Effector memory CD4-positive, alpha-beta T cell (primary cell): ENCODE results near the gene ZDHHC4.
"Not testable (repeated sequence)": the region's sequence is repeated elsewhere in the genome, so short reads cannot be mapped to it uniquely, and the experiment has no call there.

ENCODE experiments used
- DNase-seq, 3 donors: peaks; one replicate each; pipeline ENCODE4 v3.0.0-alpha.2; 2020
- H3K27ac ChIP-seq: 2 replicates; pipeline ENCODE4 v1.7.0; 2013; ENCODE audit warnings: mild to moderate bottlenecking, low read length, moderate library complexity; ENCODE audit not compliant: insufficient read depth, poor library complexity, severe bottlenecking
- H3K27me3 ChIP-seq: replicated peaks from 2 replicates; pipeline ENCODE4 v1.7.0; 2013; ENCODE audit warnings: mild to moderate bottlenecking, low read length; ENCODE audit not compliant: insufficient read depth, control insufficient read depth, poor library complexity, severe bottlenecking
- H3K36me3 ChIP-seq: 2 replicates; pipeline ENCODE4 v1.7.0; 2013; ENCODE audit warnings: mild to moderate bottlenecking, low read length, moderate library complexity; ENCODE audit not compliant: control insufficient read depth, insufficient read depth
- H3K4me1 ChIP-seq: 2 replicates; pipeline ENCODE4 v1.7.0; 2013; ENCODE audit warnings: low read length, mild to moderate bottlenecking; ENCODE audit not compliant: control insufficient read depth, insufficient read depth, poor library complexity, severe bottlenecking
- H3K4me3 ChIP-seq: 2 replicates; pipeline ENCODE4 v1.7.0; 2013; ENCODE audit warnings: low read length, low read depth, mild to moderate bottlenecking; ENCODE audit not compliant: insufficient read depth, poor library complexity, severe bottlenecking
- H3K9me3 ChIP-seq: 2 replicates; pipeline ENCODE4 v1.7.0; 2013; ENCODE audit warnings: mild to moderate bottlenecking, low read length, moderate library complexity; ENCODE audit not compliant: control insufficient read depth

Gene ZDHHC4

DNA sequence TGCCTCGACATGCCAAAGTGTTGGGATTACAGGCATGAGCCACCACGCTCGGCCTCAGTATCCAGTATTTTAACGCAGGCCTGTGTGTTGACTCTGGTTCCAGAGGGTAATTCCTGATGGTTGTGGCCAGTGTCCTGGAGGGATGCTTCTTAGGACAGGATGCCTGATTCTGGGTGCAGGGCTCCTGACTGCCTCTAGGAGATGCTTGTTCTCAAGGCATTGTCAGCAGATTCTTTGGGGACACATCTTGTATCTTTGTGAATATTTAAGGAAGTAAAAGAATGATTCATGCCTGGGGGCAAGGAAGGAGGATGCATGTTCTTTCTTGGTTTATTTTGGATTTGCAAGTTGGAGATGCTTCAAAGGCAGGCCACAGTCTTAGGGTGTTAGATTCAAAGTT is 2.2 kb downstream of the ZDHHC4 start:
- Histone ChIP-seq H3K4me3 (no peak overlapping the region), H3K27me3 (no peaks in the 10 kb centered on the region), H3K36me3 (peaks cover 21% of the 10 kb centered on the region), H3K4me1 (no peaks in the 10 kb centered on the region), H3K27ac (no peak overlapping the region), H3K9me3 (no peaks in the 10 kb centered on the region)
- no peak for DNase-seq

DNA sequence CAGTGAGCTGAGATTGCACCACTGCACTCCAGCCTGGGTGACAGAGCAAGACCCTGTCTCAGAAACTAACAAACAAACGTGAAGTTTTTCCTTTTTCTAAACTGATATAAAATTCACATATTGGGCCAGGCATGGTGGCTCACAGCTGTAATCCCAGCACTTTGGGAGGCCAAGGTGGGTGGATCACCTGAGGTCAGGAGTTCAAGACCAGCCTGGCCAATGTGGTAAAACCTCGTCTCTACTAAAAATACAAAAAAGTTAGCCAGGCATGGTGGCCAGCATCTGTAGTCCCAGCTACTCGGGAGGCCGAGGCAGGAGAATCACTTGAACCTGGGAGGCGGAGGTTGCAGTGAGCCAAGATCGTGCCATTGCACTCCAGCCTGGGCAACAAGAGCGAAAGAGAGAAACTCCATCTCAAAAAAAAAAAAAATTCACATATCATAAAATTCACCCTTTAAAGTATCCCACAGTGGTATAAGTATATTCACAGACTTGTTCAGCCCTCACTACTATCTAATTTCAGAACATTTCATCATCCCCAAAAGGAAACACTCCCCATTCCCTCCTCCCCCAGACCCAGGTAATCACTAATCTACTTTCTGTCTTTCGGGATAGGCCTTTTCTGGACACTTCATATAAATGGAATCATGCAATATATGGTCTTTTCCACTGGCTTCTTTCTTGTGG is 8.6 kb downstream of the ZDHHC4 start:
- not testable (repeated sequence) for DNase-seq, H3K27me3 ChIP-seq, H3K4me3 ChIP-seq, H3K27ac ChIP-seq, H3K9me3 ChIP-seq
- Histone ChIP-seq H3K4me1 (peaks cover 12% of the 10 kb centered on the region), H3K36me3 (peaks cover 20% of the 10 kb centered on the region)

DNA sequence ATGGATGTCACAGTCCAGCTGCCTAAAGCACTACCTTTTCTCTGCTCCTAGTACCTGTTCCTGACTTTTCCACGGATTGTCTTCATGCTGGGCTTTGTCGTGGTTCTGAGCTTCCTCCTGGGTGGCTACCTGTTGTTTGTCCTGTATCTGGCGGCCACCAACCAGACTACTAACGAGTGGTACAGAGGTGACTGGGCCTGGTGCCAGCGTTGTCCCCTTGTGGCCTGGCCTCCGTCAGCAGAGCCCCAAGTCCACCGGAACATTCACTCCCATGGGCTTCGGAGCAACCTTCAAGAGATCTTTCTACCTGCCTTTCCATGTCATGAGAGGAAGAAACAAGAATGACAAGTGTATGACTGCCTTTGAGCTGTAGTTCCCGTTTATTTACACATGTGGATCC is 11.3 kb downstream of the ZDHHC4 start:
- Histone ChIP-seq H3K36me3 (peaks cover 21% of the 10 kb centered on the region), H3K27ac (no peak overlapping the region), H3K9me3 (no peaks in the 10 kb centered on the region), H3K27me3 (no peaks in the 10 kb centered on the region), H3K4me1 (peaks cover 16% of the 10 kb centered on the region), H3K4me3 (no peak overlapping the region)
- no peak for DNase-seq

DNA sequence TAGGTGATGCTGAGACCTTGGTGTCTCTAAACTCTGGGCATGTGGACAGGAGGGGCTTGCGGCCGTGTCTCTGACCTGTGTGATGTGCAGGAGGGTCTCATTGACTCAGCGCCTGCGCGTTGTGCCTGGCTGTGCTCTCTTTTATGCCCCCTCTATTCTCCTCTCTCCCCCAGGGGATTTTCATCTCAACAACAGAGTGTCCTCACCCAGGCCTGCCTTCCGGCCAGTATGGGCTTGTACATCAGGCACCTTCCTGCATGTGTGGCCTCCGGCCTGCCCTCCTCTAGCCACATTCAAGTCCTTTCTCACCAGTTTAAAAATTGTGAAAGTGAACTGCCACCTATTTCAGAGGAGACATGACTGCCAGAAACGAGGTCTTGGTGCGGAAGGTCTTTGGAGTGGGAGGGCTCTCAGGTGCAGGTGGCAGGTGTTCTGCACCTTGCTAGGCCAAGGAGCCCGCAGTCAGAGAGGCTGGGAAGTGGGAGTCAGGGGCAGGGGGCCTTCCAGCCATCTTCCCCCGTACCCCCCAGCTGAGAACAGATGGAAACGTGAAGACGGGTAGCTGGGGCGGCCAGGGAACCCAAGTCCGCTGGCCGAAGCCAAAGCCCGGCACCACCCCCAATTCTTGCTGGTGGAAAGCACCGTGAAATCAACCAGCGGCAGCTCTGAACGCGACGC is 12.0 kb downstream of the ZDHHC4 start:
- peak overlapping the region; percentile 78 for H3K27ac ChIP-seq
- H3K36me3 ChIP-seq: peaks cover 20% of the 10 kb centered on the region
- no peaks in the 10 kb centered on the region for H3K9me3 ChIP-seq
- no peaks in the 10 kb centered on the region for H3K27me3 ChIP-seq
- H3K4me1 ChIP-seq: peaks cover 16% of the 10 kb centered on the region
- DNase-seq: no peak
- H3K4me3 ChIP-seq: no peak overlapping the region

DNA sequence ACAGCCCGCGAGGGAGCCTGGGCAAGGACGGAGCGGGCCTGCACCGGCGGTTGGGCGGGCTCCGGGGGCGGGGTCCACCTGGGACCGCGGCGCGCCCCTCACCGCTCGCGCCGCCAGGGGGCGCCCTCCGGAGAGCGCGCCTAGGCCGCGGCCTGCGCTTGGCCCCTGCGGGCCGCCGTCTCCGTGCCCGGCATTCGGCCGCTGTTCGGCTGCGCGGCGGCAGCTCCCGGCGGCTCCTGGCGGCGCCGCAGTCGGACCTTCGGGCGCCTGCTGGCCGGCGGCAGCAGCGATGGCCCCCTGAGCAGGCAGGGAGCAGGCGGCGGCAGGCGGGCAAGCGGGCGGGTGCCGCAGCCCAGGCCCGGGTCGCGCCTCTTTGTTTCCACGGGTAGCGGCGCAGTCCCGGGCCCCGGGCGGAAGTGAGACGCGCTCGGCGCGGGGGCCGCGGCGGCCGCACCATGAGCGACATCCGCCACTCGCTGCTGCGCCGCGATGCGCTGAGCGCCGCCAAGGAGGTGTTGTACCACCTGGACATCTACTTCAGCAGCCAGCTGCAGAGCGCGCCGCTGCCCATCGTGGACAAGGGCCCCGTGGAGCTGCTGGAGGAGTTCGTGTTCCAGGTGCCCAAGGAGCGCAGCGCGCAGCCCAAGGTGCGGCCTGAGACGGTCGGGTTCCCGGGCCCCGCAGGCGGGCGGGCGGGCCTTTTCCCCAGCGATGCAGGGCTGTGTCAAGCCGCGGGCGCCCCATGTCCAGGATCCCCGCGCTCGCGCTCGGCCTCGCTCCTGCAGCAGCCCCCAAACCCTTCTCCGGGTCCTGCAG is 12.8 kb downstream of the ZDHHC4 start, which contains the start of gene INTS15:
Gene INTS15 (plus strand): TSS at position 193 of the 816 bp plus-strand sequence. CDS start 263 bp downstream, at position 456.
- Histone ChIP-seq H3K27ac (peak within 1 kb of the TSS; percentile 78), H3K9me3 (no peaks in the 10 kb centered on the region), H3K27me3 (no peaks in the 10 kb centered on the region), H3K36me3 (peaks cover 28% of the 10 kb centered on the region), H3K4me3 (peak within 1 kb of the TSS; percentile 89), H3K4me1 (peaks cover 16% of the 10 kb centered on the region)
- DNase-seq: peak; percentile 67 to 73 (median 73)

DNA sequence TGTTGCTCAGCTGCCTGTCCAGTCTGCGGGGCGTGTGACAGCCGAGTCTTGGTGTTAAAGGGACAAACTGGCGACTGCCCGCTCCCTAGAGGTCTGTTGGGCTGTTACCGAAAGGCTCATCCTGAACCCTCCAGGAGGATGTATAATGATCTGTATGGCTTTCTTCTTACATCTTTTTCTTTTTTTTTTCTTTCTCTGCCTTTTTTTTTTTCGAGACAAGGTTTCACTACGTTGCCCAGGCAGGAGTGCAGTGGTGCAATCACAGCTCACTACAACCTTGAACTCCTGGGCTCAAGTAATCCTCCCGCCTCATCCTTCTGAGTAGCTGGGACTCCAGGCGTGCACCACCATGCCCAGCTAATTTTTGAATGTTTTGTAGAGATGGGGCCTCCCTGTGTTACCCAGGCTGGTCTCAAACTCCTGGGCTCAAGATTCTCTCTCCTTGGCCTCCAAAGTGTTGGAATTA is 13.4 kb downstream of the ZDHHC4 start:
- no peak for DNase-seq
- Histone ChIP-seq H3K27me3 (no peaks in the 10 kb centered on the region), H3K4me3 (peak overlapping the region; percentile 89), H3K27ac (peak overlapping the region; percentile 78), H3K4me1 (peaks cover 16% of the 10 kb centered on the region), H3K36me3 (peaks cover 34% of the 10 kb centered on the region), H3K9me3 (no peaks in the 10 kb centered on the region)

DNA sequence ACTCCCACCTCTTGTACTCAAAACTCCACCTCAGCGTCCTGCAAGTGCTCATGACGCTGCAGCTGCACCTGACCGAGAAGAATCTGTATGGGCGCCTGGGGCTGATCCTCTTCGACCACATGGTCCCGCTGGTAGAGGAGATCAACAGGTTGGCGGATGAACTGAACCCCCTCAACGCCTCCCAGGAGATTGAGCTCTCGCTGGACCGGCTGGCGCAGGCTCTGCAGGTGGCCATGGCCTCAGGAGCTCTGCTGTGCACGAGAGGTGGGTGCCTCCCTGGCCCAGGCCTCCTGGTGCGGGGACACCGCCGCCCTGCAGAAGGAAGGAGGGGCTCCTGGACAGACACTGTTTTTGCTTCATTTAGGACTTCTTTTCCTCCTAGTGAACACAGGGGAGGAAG is 22.8 kb downstream of the ZDHHC4 start:
- peaks cover 76% of the 10 kb centered on the region for H3K36me3 ChIP-seq
- no peak overlapping the region for H3K27ac ChIP-seq
- H3K9me3 ChIP-seq: no peaks in the 10 kb centered on the region
- no peak for DNase-seq
- H3K4me1 ChIP-seq: no peaks in the 10 kb centered on the region
- H3K4me3 ChIP-seq: no peak overlapping the region
- H3K27me3 ChIP-seq: no peaks in the 10 kb centered on the region

DNA sequence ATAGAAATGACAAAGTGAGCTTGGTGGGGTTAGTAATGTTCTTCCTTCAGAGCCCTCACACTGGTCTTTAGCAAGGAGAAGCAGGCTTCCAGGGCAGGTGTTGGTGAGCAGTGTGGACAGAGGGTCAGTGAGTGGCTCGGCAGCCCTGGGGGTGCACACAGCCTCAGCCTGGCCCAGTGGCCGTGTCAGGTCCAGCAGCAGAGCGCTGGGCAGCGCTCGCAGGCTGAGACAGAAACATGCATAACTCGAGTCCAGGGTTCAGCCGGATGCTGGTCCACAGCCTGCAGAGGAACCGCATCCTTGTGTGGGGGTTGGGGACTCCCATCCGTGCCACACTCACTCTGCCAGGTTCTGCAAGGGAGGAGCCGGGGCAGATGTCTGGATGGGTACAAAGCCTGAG is 27.2 kb downstream of the ZDHHC4 start:
- DNase-seq: no peak
- Histone ChIP-seq H3K9me3 (no peaks in the 10 kb centered on the region), H3K27ac (no peak overlapping the region), H3K27me3 (no peaks in the 10 kb centered on the region), H3K36me3 (peaks cover 48% of the 10 kb centered on the region), H3K4me1 (no peaks in the 10 kb centered on the region), H3K4me3 (no peak overlapping the region)

DNA sequence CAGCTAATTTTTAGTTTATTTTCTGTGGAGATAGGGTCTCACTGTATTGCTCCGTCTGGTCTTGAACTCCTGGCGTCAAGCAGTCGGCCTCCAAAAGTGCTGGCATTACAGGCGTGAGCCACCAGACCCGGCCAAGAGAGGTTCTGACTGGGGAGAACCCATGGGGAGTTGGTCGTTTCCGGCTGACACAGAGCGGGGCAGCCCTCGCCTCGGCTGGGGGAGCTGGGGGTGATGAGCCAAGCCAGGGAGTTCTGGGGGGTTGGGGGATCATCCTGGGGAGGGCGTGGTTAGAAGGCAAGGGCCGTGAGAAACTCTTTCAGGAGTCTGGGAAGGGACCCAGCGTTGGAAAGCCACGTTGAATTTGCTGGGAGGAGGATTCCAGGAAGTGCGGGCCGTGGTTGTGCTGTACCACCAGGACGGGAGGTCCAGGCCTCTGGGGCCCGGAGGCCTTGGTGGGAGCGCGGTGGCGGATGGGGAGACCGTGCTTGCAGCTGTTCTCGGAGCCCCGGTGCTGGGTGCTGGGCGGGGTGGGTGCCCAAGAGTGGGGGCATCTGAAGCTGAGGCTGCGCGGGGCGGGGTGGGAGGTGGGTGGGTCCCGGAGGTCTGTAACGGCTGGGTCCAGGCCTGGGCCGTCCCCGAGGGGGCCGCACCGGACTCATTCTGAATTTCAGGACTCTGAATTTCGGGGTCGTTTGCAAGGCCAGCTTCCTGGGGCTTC is 29.8 kb downstream of the ZDHHC4 start:
- Histone ChIP-seq H3K9me3 (no peaks in the 10 kb centered on the region), H3K27ac (no peak overlapping the region), H3K4me3 (no peak overlapping the region), H3K4me1 (no peaks in the 10 kb centered on the region), H3K27me3 (no peaks in the 10 kb centered on the region), H3K36me3 (peaks cover 25% of the 10 kb centered on the region)
- no peak for DNase-seq
